Urinary bladder (tissue), 4 donors: ENCODE measurements around the gene CTBP1. TPM values are rescaled to one million over a fixed set of nuclear protein-coding genes. Genes with fewer than 3 reads are reported as not detected.

Source experiments
- DNase-seq: peaks from one replicate; pipeline ENCODE4 v3.0.0-alpha.2; 2015; ENCODE audit errors: extremely low spot score
- H3K27ac ChIP-seq: one replicate; pipeline ENCODE4 v1.5.1; 2013; ENCODE audit warnings: low read depth, mild to moderate bottlenecking, moderate library complexity
- H3K36me3 ChIP-seq: one replicate; pipeline ENCODE4 v1.6.1; 2013; ENCODE audit warnings: mild to moderate bottlenecking, moderate library complexity; ENCODE audit not compliant: insufficient read depth
- H3K4me1 ChIP-seq: one replicate; pipeline ENCODE4 v1.6.1; 2013; ENCODE audit warnings: mild to moderate bottlenecking, moderate library complexity; ENCODE audit not compliant: insufficient read depth
- H3K4me3 ChIP-seq: one replicate; pipeline ENCODE4 v1.5.1; 2013; ENCODE audit warnings: low read depth, low read length
- WGBS: extraction: QIAGEN DNeasy Blood & Tissue Kit; methylation state at CpG from one replicate; pipeline ENCODE4 v1.1.7; 2013; 5-methylcytosine and 5-hydroxymethylcytosine counted together
- polyA plus RNA-seq: library from polyadenylated mRNA; stranded (reverse); fragments of 200-250 nt; gene quantifications from one replicate; pipeline ENCODE4 v1.2.3, GENCODE V29; 2013
- total RNA-seq: library from RNA; depleted of rRNA; stranded (reverse); fragments of >200 nt; gene quantifications from one replicate; pipeline ENCODE4 v1.2.3, GENCODE V29; 2014
- donor health status: healthy with polysubstance abuse.
- donor health status: healthy.

Gene CTBP1
- total and polyA plus RNA-seq, 2 donors: 85.9 to 140 TPM

GRCh38 chr4:1269209-1269608 lies 20.3 kb upstream of the CTBP1 start:
- no peak overlapping the region for H3K27ac ChIP-seq

GRCh38 chr4:1266881-1267763 lies 18.2 kb upstream of the CTBP1 start:
- DNase-seq: no peak
- no peaks in the 10 kb centered on the region for H3K4me1 ChIP-seq
- WGBS: 90% methylated on average over 9 of the region's 9 CpGs
- no peaks in the 10 kb centered on the region for H3K36me3 ChIP-seq
- H3K4me3 ChIP-seq: no peak overlapping the region
- H3K27ac ChIP-seq: no peak overlapping the region

More at GRCh38 chr4:1269209-1269608, 20.3 kb upstream of the CTBP1 start:
- no peaks in the 10 kb centered on the region for H3K4me1 ChIP-seq
- H3K4me3 ChIP-seq: no peak overlapping the region
- no peaks in the 10 kb centered on the region for H3K36me3 ChIP-seq
- DNase-seq: no peak

- Histone ChIP-seq H3K36me3 (no peaks in the 10 kb centered on the region), H3K27ac (no peak overlapping the region), H3K4me1 (no peaks in the 10 kb centered on the region), H3K4me3 (no peak overlapping the region)
- DNase-seq: no peak
- WGBS: 93% methylated on average over 11 of the region's 11 CpGs
Observed at GRCh38 chr4:1265351-1265750, 16.4 kb upstream of the CTBP1 start.

GRCh38 chr4:1264942-1265341 lies 16.0 kb upstream of the CTBP1 start:
- H3K4me3 ChIP-seq: no peak overlapping the region
- no peak for DNase-seq
- no peaks in the 10 kb centered on the region for H3K36me3 ChIP-seq
- no peak overlapping the region for H3K27ac ChIP-seq
- H3K4me1 ChIP-seq: no peaks in the 10 kb centered on the region
- WGBS: 98% methylated on average over 3 of the region's 3 CpGs

- H3K4me3 ChIP-seq: no peak overlapping the region
- H3K36me3 ChIP-seq: no peaks in the 10 kb centered on the region
- H3K27ac ChIP-seq: no peak overlapping the region
- no peaks in the 10 kb centered on the region for H3K4me1 ChIP-seq
- DNase-seq: no peak
- 93% methylated on average over 21 of the region's 21 CpGs for WGBS
Observed at GRCh38 chr4:1261107-1261928, 12.4 kb upstream of the CTBP1 start.

GRCh38 chr4:1260418-1261106 lies 11.6 kb upstream of the CTBP1 start:
- Histone ChIP-seq H3K4me1 (no peaks in the 10 kb centered on the region), H3K4me3 (no peak overlapping the region), H3K27ac (no peak overlapping the region), H3K36me3 (no peaks in the 10 kb centered on the region)
- no peak for DNase-seq
- WGBS: 91% methylated on average over 24 of the region's 24 CpGs

GRCh38 chr4:1259966-1260365 lies 11.0 kb upstream of the CTBP1 start:
- no peak overlapping the region for H3K4me3 ChIP-seq
- no peak overlapping the region for H3K27ac ChIP-seq
- WGBS: 89% methylated on average over 4 of the region's 4 CpGs
- DNase-seq: no peak
- no peaks in the 10 kb centered on the region for H3K36me3 ChIP-seq
- H3K4me1 ChIP-seq: no peaks in the 10 kb centered on the region

GRCh38 chr4:1258457-1258856 lies 9.5 kb upstream of the CTBP1 start:
- H3K36me3 ChIP-seq: no peaks in the 10 kb centered on the region
- H3K4me3 ChIP-seq: no peak overlapping the region
- no peak for DNase-seq
- H3K4me1 ChIP-seq: no peaks in the 10 kb centered on the region
- H3K27ac ChIP-seq: no peak overlapping the region
- WGBS: 91% methylated on average over 2 of the region's 2 CpGs

GRCh38 chr4:1255699-1256098 lies 6.8 kb upstream of the CTBP1 start:
- Histone ChIP-seq H3K36me3 (no peaks in the 10 kb centered on the region), H3K4me1 (no peaks in the 10 kb centered on the region), H3K4me3 (no peak overlapping the region), H3K27ac (no peak overlapping the region)
- DNase-seq: no peak
- WGBS: 90% methylated on average over 2 of the region's 2 CpGs

- no peak for DNase-seq
- peaks cover 3% of the 10 kb centered on the region for H3K4me1 ChIP-seq
- H3K27ac ChIP-seq: no peak overlapping the region
- H3K36me3 ChIP-seq: no peaks in the 10 kb centered on the region
- H3K4me3 ChIP-seq: no peak overlapping the region
- 96% methylated on average over 4 of the region's 4 CpGs for WGBS
Observed at GRCh38 chr4:1255151-1255550, 6.2 kb upstream of the CTBP1 start.

GRCh38 chr4:1253831-1254230 lies 4.9 kb upstream of the CTBP1 start:
- H3K36me3 ChIP-seq: no peaks in the 10 kb centered on the region
- peaks cover 4% of the 10 kb centered on the region for H3K4me1 ChIP-seq
- DNase-seq: no peak
- WGBS: 94% methylated on average over 5 of the region's 5 CpGs
- no peak overlapping the region for H3K27ac ChIP-seq
- no peak overlapping the region for H3K4me3 ChIP-seq

GRCh38 chr4:1252928-1253492 lies 4.1 kb upstream of the CTBP1 start:
- Histone ChIP-seq H3K4me3 (no peak overlapping the region), H3K4me1 (peaks cover 4% of the 10 kb centered on the region), H3K27ac (no peak overlapping the region), H3K36me3 (no peaks in the 10 kb centered on the region)
- DNase-seq: no peak
- 97% methylated on average over 6 of the region's 6 CpGs for WGBS

GRCh38 chr4:1251773-1252066 lies 2.8 kb upstream of the CTBP1 start:
- 96% methylated on average over 11 of the region's 11 CpGs for WGBS
- DNase-seq: no peak
- H3K4me1 ChIP-seq: peaks cover 8% of the 10 kb centered on the region
- H3K27ac ChIP-seq: no peak overlapping the region
- no peak overlapping the region for H3K4me3 ChIP-seq
- H3K36me3 ChIP-seq: no peaks in the 10 kb centered on the region
